Peyer's patch (tissue), 4 donors: ENCODE measurements around the gene RBPJL. TPM values are rescaled to one million over a fixed set of nuclear protein-coding genes. Genes with fewer than 3 reads are reported as not detected.

Experiments used
- DNase-seq, 3 donors: peaks; one replicate each; pipeline ENCODE4 v3.0.0-alpha.2; 2017 to 2019
- H3K27ac ChIP-seq, 4 donors: fragments of 200-600 bp; sonication (generic); one replicate each; pipeline ENCODE4 v1.5.1; 2016 to 2019
- H3K27me3 ChIP-seq, 2 donors: fragments of 200-600 bp; sonication (generic); one replicate each; pipeline ENCODE4 v1.5.1; 2019
- H3K36me3 ChIP-seq, 3 donors: fragments of 200-600 bp; sonication (generic); one replicate each; pipeline ENCODE4 v1.5.1; 2016 to 2019
- H3K4me1 ChIP-seq, 4 donors: fragments of 200-600 bp; sonication (generic); one replicate each; pipeline ENCODE4 v1.5.1; 2016 to 2019
- H3K4me3 ChIP-seq, 4 donors: fragments of 200-600 bp; sonication (generic); 1 replicate in 3 of 4; 2 replicates in 1 of 4; pipeline ENCODE4 v1.5.1; 2016 to 2019; ENCODE audit warnings: mild to moderate bottlenecking in 1 of 4
- H3K9me3 ChIP-seq, 4 donors: fragments of 200-600 bp; sonication (generic); one replicate each; pipeline ENCODE4 v1.5.1; 2016 to 2019; ENCODE audit warnings: mild to moderate bottlenecking in 1 of 4
- POLR2A ChIP-seq, 2 donors: fragments of 450-650 bp; IDR thresholded peaks; one replicate each; pipeline ENCODE4 v1.5.1; 2017; ENCODE audit warnings: antibody characterized with exemption in 2 of 2, mild to moderate bottlenecking in 2 of 2, moderate library complexity in 2 of 2
- total RNA-seq, 4 donors: library from RNA; depleted of rRNA; stranded (reverse); fragments of >200 nt; gene quantifications; one replicate each; pipeline ENCODE4 v1.1.0, GENCODE V29; 2016
- TF ChIP-seq, protein P1 (sequence below), 6 experiments: fragments of 450-650 bp in 4 of 6; fragments of 200-600 bp in 2 of 6; sonication (generic) in 1 of 6; IDR thresholded peaks; one replicate each; pipeline ENCODE4 v1.5.1; 2017 to 2019; ENCODE audit warnings: antibody characterized with exemption in 6 of 6, mild to moderate bottlenecking in 3 of 6, moderate library complexity in 1 of 6

The RBPJL gene
- total RNA-seq, 4 donors from 2014 or later, result not detected

- Histone ChIP-seq H3K4me3 (peak overlapping the region in 2 of 4 donors; percentile 73 to 90), H3K36me3 (no peaks in the 10 kb centered on the region), H3K4me1 (peaks cover 0 to 77% (median 7%) of the 10 kb centered on the region in 4 donors), H3K9me3 (no peaks in the 10 kb centered on the region), H3K27ac (peak overlapping the region; percentile 18 to 96 (median 87)), H3K27me3 (no peaks in the 10 kb centered on the region)
- TF ChIP-seq, protein P1, sequence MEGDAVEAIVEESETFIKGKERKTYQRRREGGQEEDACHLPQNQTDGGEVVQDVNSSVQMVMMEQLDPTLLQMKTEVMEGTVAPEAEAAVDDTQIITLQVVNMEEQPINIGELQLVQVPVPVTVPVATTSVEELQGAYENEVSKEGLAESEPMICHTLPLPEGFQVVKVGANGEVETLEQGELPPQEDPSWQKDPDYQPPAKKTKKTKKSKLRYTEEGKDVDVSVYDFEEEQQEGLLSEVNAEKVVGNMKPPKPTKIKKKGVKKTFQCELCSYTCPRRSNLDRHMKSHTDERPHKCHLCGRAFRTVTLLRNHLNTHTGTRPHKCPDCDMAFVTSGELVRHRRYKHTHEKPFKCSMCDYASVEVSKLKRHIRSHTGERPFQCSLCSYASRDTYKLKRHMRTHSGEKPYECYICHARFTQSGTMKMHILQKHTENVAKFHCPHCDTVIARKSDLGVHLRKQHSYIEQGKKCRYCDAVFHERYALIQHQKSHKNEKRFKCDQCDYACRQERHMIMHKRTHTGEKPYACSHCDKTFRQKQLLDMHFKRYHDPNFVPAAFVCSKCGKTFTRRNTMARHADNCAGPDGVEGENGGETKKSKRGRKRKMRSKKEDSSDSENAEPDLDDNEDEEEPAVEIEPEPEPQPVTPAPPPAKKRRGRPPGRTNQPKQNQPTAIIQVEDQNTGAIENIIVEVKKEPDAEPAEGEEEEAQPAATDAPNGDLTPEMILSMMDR (IDR thresholded peaks at IDR 0.05), result no peak
- TF ChIP-seq POLR2A (IDR thresholded peaks at IDR 0.05), result peak in 1 of 2 donors; percentile 10
- peak; percentile 22 to 76 (median 58) for DNase-seq
These were observed 37.7 kb downstream of the RBPJL start for GRCh38 chr20:45344168-45344860.

GRCh38 chr20:45345104-45345936 lies 38.7 kb downstream of the RBPJL start:
- TF ChIP-seq POLR2A (IDR thresholded peaks at IDR 0.05), result no peak
- Histone ChIP-seq H3K4me3 (peak overlapping the region in 2 of 4 donors; percentile 73 to 90), H3K36me3 (no peaks in the 10 kb centered on the region), H3K27me3 (no peaks in the 10 kb centered on the region), H3K4me1 (peaks cover 0 to 66% (median 7%) of the 10 kb centered on the region in 4 donors), H3K27ac (peak overlapping the region; percentile 18 to 96 (median 87)), H3K9me3 (no peaks in the 10 kb centered on the region)
- peak in 2 of 3 donors; percentile 59 to 63 for DNase-seq

DNA sequence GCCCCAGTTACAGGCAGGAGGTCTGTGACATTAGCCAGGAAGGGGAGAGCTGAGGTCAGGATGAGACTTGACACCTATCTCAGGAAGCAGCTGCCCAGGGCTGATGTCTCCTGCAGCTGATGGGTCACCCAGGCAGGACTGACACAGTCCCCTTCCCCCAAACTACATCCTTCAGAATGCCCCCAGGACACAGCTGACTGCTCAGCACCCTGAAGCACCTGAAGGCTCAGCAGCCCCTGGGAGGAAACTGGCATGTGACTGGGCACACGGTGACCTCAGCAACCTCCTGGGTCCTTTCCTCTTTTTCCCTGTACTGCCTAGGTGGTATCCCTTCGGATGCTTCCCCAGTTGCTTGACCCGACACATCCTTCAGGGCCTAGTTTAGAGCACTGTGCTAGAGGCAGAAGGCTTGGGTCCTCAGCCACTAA lies 39.7 kb downstream of the RBPJL start:
- Histone ChIP-seq H3K9me3 (no peaks in the 10 kb centered on the region), H3K4me1 (peaks cover 0 to 57% (median 7%) of the 10 kb centered on the region in 4 donors), H3K4me3 (peak overlapping the region in 3 of 4 donors; percentile 52 to 90 (median 73)), H3K27me3 (no peaks in the 10 kb centered on the region), H3K27ac (peak overlapping the region in 3 of 4 donors; percentile 82 to 96 (median 92)), H3K36me3 (no peaks in the 10 kb centered on the region)
- TF ChIP-seq, protein P1 (IDR thresholded peaks at IDR 0.05), result no peak
- TF ChIP-seq POLR2A (IDR thresholded peaks at IDR 0.05), result no peak
- DNase-seq, result peak in 1 of 3 donors; percentile 52

DNA sequence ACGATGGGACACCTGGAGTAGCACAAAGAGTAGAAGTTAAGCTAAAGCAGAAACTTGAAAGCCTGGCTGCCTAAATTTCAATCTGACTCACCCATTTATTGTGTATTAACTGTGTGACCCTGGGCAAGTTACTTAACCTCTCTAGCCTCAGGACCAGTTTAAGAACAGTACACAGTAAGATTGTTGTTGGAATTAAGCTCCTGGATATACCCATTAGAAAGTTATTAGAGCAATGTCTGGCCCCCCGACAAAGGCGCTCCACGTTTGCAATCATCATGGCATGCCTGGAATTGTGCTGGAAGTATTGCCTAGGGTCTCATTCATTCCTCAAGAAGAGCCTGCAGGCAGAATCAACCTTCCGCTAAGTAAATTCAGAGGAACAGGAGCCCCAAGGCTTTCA lies 40.2 kb downstream of the RBPJL start:
- Histone ChIP-seq H3K4me3 (peak overlapping the region; percentile 12 to 90 (median 62)), H3K36me3 (no peaks in the 10 kb centered on the region), H3K4me1 (peaks cover 0 to 51% (median 7%) of the 10 kb centered on the region in 4 donors), H3K27me3 (no peaks in the 10 kb centered on the region), H3K27ac (peak overlapping the region; percentile 76 to 96 (median 87)), H3K9me3 (no peaks in the 10 kb centered on the region)
- no peak for TF ChIP-seq POLR2A (IDR thresholded peaks at IDR 0.05)
- TF ChIP-seq, protein P1 (IDR thresholded peaks at IDR 0.05), result no peak
- no peak for DNase-seq

DNA sequence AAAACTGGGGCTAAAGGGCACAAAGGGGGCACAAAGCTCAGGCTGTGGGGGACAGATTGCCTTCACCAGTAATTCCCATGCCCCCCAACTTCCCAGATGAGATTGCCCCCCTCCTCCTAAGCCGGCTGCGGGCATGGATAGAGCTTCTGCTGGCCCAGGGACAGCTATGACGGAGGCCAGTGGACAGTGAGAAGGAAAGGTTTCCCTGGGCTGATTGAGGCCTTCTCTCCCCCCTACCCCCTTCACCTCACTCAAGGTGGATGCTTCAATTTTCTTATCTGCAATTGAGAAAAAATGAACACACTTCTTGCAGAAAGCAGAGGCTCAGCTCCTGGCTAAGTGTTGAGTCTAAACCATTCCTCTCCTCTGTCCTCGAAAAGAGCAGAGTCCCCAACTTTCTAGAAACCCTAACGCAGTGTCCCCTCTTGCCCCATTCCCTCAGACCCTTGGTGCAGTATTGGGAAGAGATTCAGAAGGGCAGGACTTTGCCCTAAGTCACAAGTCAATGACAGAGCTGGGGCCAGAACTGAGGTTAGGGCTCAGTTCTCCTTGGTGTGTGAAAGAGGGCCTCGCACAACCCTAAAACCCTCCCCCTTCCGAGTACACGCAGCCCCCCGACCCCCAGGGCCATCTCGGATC lies 40.8 kb downstream of the RBPJL start:
- no peaks in the 10 kb centered on the region for H3K36me3 ChIP-seq
- DNase-seq, result no peak
- H3K27ac ChIP-seq, result peak overlapping the region; percentile 76 to 96 (median 87)
- H3K4me1 ChIP-seq, result peaks cover 0 to 46% (median 7%) of the 10 kb centered on the region in 4 donors
- TF ChIP-seq POLR2A (IDR thresholded peaks at IDR 0.05), result no peak
- TF ChIP-seq, protein P1 (IDR thresholded peaks at IDR 0.05), result no peak
- no peaks in the 10 kb centered on the region for H3K27me3 ChIP-seq
- no peaks in the 10 kb centered on the region for H3K9me3 ChIP-seq
- H3K4me3 ChIP-seq, result peak overlapping the region; percentile 52 to 90 (median 66)
